ENCODE results near the gene SHE.

GRCh38 chr1:154436433-154436832, 65.8 kb downstream of the SHE start:
- TF ChIP-seq SIN3A (IDR thresholded peaks at IDR 0.05; ENCODE audit: borderline replicate concordance, insufficient read depth, low read length): no peak
- TF ChIP-seq TAF1 (IDR thresholded peaks at IDR 0.05; ENCODE audit: borderline replicate concordance, insufficient read depth, low read length): no peak
